ENCODE measurements around the gene CTNNBIP1.

GRCh38 chr1:9866836-9867235 is 43.2 kb downstream of the CTNNBIP1 start:
- TF ChIP-seq CTCF (IDR thresholded peaks at IDR 0.05; ENCODE audit: extremely low read depth in 1 of 2, insufficient read depth in 1 of 2, low read depth in 1 of 2, low read length in 2 of 2) (no peak), POLR2A (IDR thresholded peaks at IDR 0.05; ENCODE audit: low read depth, low read length) (no peak), GATA2 (IDR thresholded peaks at IDR 0.05; ENCODE audit: insufficient read depth, insufficient read length, low read depth, low read length) (no peak), EZH2 (IDR thresholded peaks at IDR 0.05; ENCODE audit: borderline replicate concordance, low read depth, low read length, severe bottlenecking) (no peak), POLR2AphosphoS5 (IDR thresholded peaks at IDR 0.05; ENCODE audit: insufficient read depth, low read depth, low read length) (no peak), MYC (IDR thresholded peaks at IDR 0.05; ENCODE audit: low read depth, low read length) (no peak), FOS (IDR thresholded peaks at IDR 0.05; ENCODE audit: borderline replicate concordance, insufficient read depth, low read length) (no peak)
